H1 (cell line): ENCODE data around the gene GALNT17. TPM values are rescaled to one million over a fixed set of nuclear protein-coding genes. Genes with fewer than 3 reads are reported as not detected.

Source experiments
- ATF2 ChIP-seq: IDR thresholded peaks from 2 replicates; pipeline ENCODE4 v1.6.1; 2012; ENCODE audit warnings: low read length, inconsistent platforms
- CBX5 ChIP-seq: fragments of 300-800, 300-1000 bp; sonication (generic); IDR thresholded peaks from 2 replicates; pipeline ENCODE4 v1.7.1; 2016; ENCODE audit warnings: antibody characterized with exemption, low read length, low read depth
- CHD2 ChIP-seq: IDR thresholded peaks from 2 replicates; pipeline ENCODE4 v1.6.1; 2012; ENCODE audit warnings: low read length, improper control_type of control experiment
- FOSL1 ChIP-seq: IDR thresholded peaks from 2 replicates; pipeline ENCODE4 v1.6.1; 2011; ENCODE audit warnings: mild to moderate bottlenecking, low read depth, low read length, moderate library complexity; ENCODE audit not compliant: insufficient read depth
- HDAC2 ChIP-seq, 2 experiments: fragments of 300-600 bp in 1 of 2; sonication (generic) in 1 of 2; IDR thresholded peaks; 2 replicates each; pipeline ENCODE4 v1.6.1; 2011 to 2012; ENCODE audit warnings: low read depth in 2 of 2, low read length in 2 of 2, mild to moderate bottlenecking in 2 of 2, moderate library complexity in 2 of 2, borderline replicate concordance in 1 of 2, inconsistent platforms in 1 of 2
- SIN3A ChIP-seq, 2 experiments: IDR thresholded peaks in 1 of 2; conservative IDR thresholded peaks in 1 of 2; 2 replicates each; pipeline ENCODE4 v1.6.1; 2011 to 2012; ENCODE audit warnings: low read length in 2 of 2, improper control_type of control experiment in 1 of 2, low read depth in 1 of 2, mild to moderate bottlenecking in 1 of 2
- polyA plus RNA-seq, 7 experiments: library from polyadenylated mRNA; depleted of rRNA in 3 of 7; stranded (reverse) in 5 of 7; unstranded in 2 of 7; fragments of >200 nt in 5 of 7; fragments of 200-250 nt in 2 of 7; gene quantifications; 1 replicate in 5 of 7; 2 replicates in 1 of 7; 4 replicates in 1 of 7; pipeline versions ENCODE4 v1.2.1 to v1.2.3, GENCODE V29; 2011 to 2013; ENCODE audit warnings: missing spikeins in 2 of 7, mixed read lengths in 2 of 7
- total RNA-seq: library from RNA; stranded (reverse); fragmentation: NEBNext Ultra II Directional; extraction: Animal tissue kit (Norgen Biotek cat#: 25700); gene quantifications from 2 replicates; pipeline ENCODE4 v1.2.1, GENCODE V29; 2021

Gene GALNT17
- total and polyA plus RNA-seq, 2 of the 8 experiments (the other 6 are each of a cell fraction or from before 2014, with no cell fraction given) = 37.7 to 47.0 TPM

DNA sequence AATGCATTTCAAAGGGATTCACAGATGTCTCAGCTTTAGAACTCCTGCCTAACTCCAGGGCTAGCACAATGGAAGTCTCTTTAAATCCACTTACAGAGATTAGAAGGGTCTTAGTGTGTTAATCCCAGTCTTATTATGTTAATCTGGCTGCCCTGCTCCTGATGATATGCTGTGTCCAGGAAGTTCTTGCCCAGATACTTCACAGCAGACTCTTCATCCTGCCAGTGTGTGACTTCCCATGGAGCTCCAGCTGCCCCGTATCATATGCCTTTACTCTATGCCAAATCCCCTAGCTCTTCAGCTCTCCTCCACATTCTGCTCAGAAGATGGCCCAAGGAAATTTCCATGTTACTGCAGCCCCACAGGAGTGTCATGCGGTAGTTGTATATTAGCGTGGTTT is 533.8 kb downstream of the GALNT17 start (continued):
- no peak for TF ChIP-seq HDAC2 (IDR thresholded peaks at IDR 0.05; ENCODE audit: borderline replicate concordance in 1 of 2, low read depth in 2 of 2, low read length in 2 of 2)
- no peak for TF ChIP-seq CHD2
- TF ChIP-seq CBX5 = no peak
- no peak for TF ChIP-seq FOSL1
- TF ChIP-seq SIN3A (conservative IDR thresholded peaks at IDR 0.05 in 1 of 2, IDR thresholded peaks at IDR 0.05 in 1 of 2; ENCODE audit: low read depth in 1 of 2, low read length in 2 of 2) = no peak
- no peak for TF ChIP-seq ATF2
